GDM1 (cell line): ENCODE measurements around the gene DAPK1.
A peak's percentile ranks its signal among the peaks of the same experiment; 100 is the strongest.

Source experiments
- DNase-seq: peaks from one replicate; lab custom pipeline; 2025; lab: John Stamatoyannopoulos, UW

Gene DAPK1

DNA sequence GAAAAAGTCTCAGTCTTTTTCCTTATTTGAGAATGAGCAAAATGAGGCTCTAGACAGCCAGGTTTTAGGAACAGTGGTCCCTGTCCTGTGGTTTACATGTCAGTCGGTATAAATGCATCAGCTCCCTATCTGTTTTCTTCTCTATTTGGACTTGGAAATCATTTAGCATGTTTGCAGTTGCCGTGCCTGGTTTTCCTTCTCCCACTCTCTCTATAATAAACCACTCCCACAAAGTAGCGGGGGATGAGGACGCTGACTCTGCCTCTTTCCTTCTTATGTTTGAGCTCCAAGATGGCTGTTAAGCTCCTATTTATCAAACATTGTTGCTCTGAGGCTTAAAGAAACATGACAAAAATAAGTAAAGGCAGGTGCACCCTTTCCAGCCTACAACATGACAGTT lies 171.1 kb downstream of the DAPK1 start:
- DNase-seq: no peak

- no peak for DNase-seq
Observed at GRCh38 chr9:87670572-87671264, 173.1 kb downstream of the DAPK1 start.

GRCh38 chr9:87671478-87671877 lies 173.8 kb downstream of the DAPK1 start:
- DNase-seq: no peak

DNA sequence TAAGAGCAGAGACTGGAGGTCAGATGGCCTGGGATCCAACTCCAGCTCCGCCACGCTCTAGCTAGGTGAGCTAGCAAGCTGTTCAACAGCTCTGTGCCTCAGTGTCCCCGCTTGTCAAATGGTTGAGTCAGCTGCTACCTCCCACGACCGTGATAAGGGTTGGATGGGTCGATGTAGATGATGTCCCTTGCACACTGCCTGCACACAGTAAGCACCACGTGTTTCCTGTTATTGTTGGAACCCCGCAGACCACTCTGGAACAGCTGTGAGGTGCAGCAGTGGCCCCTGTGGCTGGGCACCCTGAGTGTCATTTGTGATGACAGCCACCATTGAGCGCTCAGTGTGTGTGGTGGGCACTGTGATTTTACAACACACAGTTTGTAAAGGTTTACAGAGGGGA lies 174.3 kb downstream of the DAPK1 start:
- no peak for DNase-seq

DNA sequence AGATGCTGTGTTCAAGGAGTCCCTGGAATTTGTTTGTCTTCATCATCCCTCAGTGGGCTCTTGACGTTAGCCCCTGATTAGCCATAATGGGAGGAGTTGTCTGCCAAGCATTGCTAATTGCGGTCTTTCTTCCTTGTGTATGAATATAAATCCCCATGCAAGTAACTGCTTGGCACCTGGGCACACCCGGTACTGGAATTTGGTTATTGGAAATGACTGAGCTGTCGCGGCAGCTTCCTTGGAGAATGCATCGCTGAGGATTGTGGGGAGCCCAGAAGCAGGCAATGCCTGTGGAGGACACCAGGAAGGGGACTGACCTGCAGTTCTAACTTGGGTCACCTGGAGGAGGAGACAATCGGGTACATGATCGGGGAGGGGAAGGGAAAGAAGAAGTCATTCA lies 174.9 kb downstream of the DAPK1 start:
- no peak for DNase-seq

DNA sequence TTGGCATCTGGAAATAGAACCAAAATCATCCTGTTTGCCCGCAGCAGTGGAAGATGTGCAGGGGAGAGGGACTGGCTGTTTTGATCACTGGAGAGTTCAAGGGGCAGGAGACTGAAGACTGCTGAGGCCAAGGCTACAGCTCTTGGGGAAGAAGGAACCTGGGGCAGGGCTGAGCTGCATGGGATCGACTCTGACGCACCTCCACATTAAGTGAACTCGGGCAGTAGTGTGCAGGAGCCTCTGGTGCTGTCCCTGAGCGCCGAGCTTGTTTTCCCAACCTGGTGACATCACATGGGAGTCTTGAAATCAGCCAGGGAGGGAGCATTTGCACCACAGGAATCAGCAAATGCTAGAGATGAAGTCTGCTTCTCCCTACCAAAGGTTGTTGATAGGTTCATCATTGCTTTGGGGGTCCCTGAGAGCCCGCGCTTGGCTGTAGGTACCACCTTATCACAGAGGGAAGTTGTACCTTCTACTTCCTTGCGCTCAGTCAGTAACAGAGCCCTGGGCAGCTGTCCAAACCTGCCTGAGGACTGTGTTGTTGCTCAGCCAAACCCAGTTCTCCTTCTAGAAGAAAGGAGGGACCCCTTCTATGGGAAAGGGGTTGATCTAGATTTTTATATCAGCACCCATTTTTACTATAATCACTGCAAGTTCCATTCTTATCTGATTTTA lies 175.9 kb downstream of the DAPK1 start:
- DNase-seq: no peak

- DNase-seq: no peak
Observed at GRCh38 chr9:87674565-87675299, 177.1 kb downstream of the DAPK1 start.

DNA sequence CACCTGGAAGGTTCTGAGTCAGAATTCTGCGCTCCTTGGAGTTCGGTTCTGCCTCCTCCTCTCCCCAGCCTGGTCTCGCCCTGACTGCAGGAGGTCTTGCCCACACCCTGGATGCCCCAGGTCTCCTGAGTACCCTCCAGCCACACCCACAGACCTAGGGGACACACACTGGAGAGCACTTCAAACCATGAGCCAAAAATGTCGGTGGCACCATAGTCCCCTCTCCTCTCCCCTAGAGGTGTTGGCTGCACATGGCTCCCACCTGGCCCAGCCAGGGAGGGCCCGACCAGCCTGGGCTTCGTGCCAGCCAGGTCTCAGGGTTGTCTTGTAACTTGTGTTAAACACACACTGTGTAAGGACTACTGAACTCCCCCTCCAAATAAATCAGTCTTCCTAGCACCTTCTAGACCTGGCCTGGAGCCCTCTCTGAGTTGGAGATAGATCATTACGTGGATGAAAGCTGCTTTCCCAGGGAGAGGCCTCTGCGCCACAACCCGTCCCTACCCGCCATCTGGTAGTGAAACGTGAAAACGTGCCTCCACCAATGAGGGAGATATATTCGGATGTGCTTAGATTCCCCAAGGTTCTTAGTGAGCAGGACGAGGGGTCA lies 178.3 kb downstream of the DAPK1 start:
- no peak for DNase-seq

DNA sequence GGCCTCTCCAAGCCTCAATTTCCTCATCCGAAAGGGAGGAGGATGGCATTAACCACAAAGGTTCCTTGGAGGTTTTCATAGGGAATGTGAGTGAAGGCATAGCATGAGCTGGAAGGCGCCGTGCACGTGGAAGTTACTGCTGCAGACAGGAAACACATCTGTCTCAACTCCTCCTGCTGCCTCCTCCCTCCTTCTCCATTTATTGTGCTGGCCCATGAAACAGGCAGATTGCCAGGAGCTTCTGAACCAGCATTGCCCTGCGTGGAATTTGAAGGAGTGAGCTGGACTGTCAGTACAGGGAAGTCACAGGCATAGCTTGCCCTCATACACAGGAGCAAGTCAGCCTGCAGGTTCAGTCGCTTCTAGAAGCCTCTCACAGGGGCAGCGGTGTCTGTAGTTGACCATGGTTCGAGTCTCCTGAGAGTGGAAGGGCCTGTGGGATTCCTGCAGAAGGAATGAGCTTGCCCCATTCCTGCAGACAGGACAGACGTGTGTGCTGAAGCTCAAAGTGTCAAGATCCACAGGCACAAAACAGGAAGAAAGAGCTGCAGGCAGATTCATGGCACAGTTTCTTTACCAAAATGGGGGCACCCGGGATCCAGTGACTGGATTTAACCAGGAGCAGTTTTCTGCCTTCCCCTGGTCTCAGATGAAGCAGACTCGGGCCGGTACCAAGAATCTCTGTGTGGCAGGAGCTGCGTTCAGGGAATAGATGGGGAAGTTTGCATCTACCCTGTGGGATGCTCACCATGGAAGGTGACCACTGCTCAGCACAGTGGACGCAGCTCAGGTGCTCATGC lies 179.5 kb downstream of the DAPK1 start:
- peak; percentile 22 for DNase-seq

DNA sequence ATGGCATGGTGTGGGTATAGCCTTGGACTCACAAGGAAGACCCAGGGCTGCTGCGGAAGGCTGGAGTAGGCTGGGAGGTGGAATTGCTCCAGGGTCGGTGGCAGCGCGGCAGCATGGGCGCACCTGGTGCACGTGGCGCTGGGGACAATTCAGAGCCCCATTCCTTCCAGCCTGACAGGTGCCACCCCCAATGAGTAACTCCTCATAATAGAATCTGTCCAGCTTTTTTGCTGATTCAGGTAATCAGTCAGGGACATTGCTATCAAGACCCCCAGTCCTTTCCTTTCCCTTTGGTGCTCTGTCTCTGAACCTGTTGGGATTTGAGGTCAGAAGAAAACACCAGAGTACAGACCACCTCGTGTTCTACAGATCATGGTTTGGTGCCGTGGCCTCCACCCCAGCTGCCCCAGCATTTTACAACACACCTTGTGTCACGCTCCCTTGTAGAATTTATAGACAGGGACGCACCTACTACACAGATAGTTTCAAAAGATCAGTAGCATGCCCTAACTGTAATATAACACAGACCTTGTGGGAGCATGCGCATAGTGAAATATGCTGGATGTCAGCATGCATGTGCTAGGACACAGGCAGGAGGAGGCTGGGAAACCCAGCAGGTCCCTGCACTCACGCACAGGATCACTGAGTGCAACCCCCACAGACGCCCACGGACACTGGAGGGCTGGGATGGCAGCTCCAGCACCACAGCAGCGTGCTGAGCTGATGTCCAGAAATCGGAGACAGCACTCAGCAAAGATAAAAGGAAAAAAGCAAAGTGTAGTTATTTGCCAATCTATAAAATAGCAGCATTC lies 180.3 kb downstream of the DAPK1 start:
- no peak for DNase-seq

- DNase-seq: no peak
Observed at GRCh38 chr9:87678650-87679355, 181.1 kb downstream of the DAPK1 start.

DNA sequence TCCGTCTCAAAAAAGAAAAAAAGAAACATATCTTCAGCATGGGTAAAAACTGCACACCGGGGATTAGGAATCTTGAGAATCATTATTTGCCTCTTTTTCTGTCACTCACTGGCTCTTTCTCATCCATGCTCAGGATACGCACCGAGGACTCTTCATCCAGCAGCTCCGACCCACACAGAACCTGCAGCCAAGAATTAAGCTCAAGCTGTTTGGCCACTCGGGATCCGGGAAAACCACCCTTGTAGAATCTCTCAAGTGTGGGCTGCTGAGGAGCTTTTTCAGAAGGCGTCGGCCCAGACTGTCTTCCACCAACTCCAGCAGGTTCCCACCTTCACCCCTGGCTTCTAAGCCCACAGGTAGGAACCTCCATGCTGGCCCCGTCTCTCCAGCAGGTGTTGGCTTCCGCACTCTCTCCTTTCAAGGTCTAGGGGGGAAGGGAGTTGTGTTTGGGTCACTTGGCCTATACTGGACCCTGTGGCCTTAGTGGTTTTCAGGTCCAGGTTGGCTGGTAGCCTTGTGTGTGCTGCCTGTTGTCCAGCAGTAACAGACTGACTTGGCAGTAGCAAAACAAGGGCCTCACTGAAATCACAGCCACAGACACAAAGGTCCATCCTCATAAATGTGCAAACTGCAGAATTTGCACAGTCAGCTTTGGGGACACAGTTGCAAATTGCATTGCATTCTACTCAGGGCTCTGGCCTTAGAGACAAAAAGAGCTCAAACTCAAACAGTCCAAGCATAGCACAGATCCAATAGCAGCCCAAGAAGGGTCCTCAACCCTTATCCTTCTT lies 183.8 kb downstream of the DAPK1 start:
- DNase-seq: no peak

GRCh38 chr9:87682085-87682484 lies 184.4 kb downstream of the DAPK1 start:
- no peak for DNase-seq

- no peak for DNase-seq
Observed at GRCh38 chr9:87682618-87683017, 185.0 kb downstream of the DAPK1 start.

DNA sequence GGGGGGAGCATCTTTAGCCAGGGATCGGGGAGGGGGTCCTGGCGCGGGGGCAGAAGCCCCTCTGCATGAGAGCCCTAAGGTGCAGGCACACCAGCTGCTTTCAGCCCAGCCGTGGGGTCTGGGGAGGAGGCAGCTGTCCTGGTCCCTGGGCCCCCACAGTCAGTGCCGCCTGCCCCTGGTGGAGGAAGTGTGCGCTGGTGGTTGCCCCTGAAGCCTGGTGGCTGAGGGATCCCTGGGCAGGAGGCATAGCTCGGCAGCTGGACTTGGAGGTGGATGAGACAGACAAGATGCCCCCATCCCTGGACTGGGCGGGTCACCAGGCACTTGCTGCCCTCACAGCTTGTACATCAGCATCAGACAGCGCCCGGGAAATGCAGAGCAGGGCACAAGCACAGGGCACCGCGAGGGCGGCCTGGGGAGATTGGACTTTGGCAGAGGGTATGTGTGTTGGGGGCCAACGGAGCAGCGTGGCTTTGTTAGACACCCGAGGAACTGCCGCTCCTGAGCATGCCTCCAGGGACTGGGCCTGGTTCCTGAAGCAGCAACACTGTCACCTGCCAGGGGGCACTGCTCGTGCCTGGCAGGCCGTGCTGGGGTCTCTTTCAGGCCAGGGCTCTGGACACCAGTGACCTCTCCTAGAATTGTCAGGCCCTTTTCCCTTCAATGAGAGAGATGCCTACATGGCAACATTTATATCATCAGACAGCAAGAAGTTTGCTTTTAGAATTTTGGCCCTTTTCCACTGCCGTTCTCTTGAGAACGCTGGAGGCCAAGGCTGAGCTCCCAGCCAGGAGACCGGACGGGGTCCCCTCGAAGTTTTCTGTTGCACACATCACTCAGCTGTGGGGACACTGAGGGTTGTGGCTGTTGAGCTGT lies 186.3 kb downstream of the DAPK1 start:
- no peak for DNase-seq

DNA sequence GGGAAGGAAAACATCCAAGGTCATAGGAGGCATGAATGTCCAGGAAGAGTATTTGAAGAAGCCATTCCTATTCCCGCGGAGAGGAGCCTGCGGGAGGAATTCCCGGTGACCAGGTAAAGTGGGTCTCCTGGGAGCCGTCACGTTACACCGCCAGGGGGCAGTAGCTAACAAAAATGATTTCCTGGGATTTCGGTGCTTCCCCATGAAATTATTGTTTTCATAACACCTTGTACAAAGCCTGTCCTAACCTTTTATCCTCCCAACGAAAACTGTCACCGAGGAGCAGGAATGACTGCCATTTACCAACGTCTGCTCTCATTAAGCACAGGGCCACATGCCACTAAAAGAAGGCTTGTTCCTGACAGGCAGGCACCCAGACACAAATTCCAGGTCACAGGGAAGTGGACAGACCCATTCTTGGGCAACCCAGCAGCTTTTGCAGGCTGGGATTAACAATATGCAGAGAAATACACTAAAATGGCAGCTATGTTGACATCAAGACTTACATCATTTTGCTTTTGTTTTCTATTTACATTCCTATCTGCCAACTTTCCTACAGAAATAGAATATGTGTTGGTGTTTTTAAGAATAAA lies 187.1 kb downstream of the DAPK1 start:
- DNase-seq: no peak

DNA sequence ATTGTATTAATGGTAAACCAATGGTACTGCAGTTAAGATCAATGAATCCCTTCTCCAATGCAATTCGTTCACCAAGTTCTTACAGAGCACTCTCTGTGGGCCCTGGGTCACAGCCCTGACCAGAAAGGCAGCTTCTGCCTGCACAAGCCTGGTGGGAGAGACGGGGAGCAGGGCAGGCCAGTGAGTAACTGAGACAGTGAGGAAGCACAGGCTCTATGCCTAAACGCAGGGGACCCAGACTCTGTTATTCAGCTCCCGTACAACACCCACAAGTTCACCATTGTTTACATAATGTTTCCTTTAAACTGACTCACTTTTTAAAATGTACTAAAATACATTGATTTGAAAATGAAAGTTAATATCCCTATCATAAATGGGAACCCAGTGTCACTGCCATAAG lies 187.8 kb downstream of the DAPK1 start:
- DNase-seq: no peak

- DNase-seq: no peak
Observed at GRCh38 chr9:87685871-87686519, 188.3 kb downstream of the DAPK1 start.
